ENCODE results near the gene FCGBP. TPM values are rescaled to one million over a fixed set of nuclear protein-coding genes. Genes with fewer than 3 reads are reported as not detected.

The FCGBP gene
- total RNA-seq, 1 experiment from 2014 or later, result 5.7 TPM

- Histone ChIP-seq H2AFZ (ENCODE audit: low read depth, low read length, poor library complexity, severe bottlenecking) (no peak overlapping the region), H3K9me3 (ENCODE audit: control insufficient read depth in 1 of 2, insufficient read depth in 1 of 2, low read depth in 1 of 2, low read length in 2 of 2) (no peaks in the 10 kb centered on the region), H3K4me3 (replicated peaks in 1 of 2; ENCODE audit: low read depth in 1 of 2, low read length in 2 of 2) (no peak overlapping the region), H3K4me1 (ENCODE audit: control insufficient read depth in 1 of 2, insufficient read depth in 2 of 2, low read length in 2 of 2) (peaks cover 0 to 6% of the 10 kb centered on the region in 2 experiments; a peak in 2 of 4 replicates), H3K79me2 (ENCODE audit: insufficient read depth, low read length) (no peaks in the 10 kb centered on the region), H3K27ac (ENCODE audit: low read depth, low read length) (no peak overlapping the region), H3K9ac (ENCODE audit: low read length) (no peak overlapping the region), H3K9me2 (ENCODE audit: insufficient read depth) (no peaks in the 10 kb centered on the region), H4K20me1 (ENCODE audit: insufficient read depth) (no peaks in the 10 kb centered on the region), H3K27me3 (ENCODE audit: insufficient read depth, low read length) (no peaks in the 10 kb centered on the region), H3K36me3 (ENCODE audit: control insufficient read depth in 1 of 2, insufficient read depth in 2 of 2, low read length in 2 of 2) (no peaks in the 10 kb centered on the region), H3K4me2 (ENCODE audit: low read length) (no peak overlapping the region)
- ATAC-seq, result no peak
- intact Hi-C loops (cut with micrococcal nuclease), result no loop called here
- POLR2A ChIA-PET, result no interaction called here
- CTCF ChIA-PET, result no interaction called here
- no peak for TF ChIP-seq YY1 (IDR thresholded peaks at IDR 0.05; ENCODE audit: extremely low read depth, insufficient replicate concordance, low read depth, low read length)
- TF ChIP-seq ZNF274 (IDR thresholded peaks at IDR 0.05; ENCODE audit: low read depth, low read length), result no peak
- TF ChIP-seq CEBPB (IDR thresholded peaks at IDR 0.05; ENCODE audit: low read depth), result no peak
- no peak for TF ChIP-seq POLR2A (IDR thresholded peaks at IDR 0.05; ENCODE audit: borderline replicate concordance, extremely low read depth, insufficient read depth, insufficient read length)
- no TSS peak for BruUV-seq (replicated peaks)
- no peak for DNase-seq (ENCODE audit: low read depth, low spot score)
- RAD21 ChIA-PET (ENCODE audit: low non-redundant PET in 1 of 2, low total read pairs in 2 of 2, uncharacterized antibody in 2 of 2, unreplicated experiment in 2 of 2), result no interaction called here
These were observed 7.4 kb upstream of the FCGBP start for GRCh38 chr19:39941615-39942365.

GRCh38 chr19:39941151-39941550 is 6.7 kb upstream of the FCGBP start:
- ChIA-PET CTCF (no interaction called here), POLR2A (no interaction called here), RAD21 (ENCODE audit: low non-redundant PET in 1 of 2, low total read pairs in 2 of 2, uncharacterized antibody in 2 of 2, unreplicated experiment in 2 of 2) (no interaction called here)
- no TSS peak for BruUV-seq (replicated peaks)
- Histone ChIP-seq H3K79me2 (ENCODE audit: insufficient read depth, low read length) (no peaks in the 10 kb centered on the region), H3K27ac (ENCODE audit: low read depth, low read length) (no peak overlapping the region), H3K9ac (ENCODE audit: low read length) (no peak overlapping the region), H4K20me1 (ENCODE audit: insufficient read depth) (no peaks in the 10 kb centered on the region), H3K27me3 (ENCODE audit: insufficient read depth, low read length) (no peaks in the 10 kb centered on the region), H3K9me3 (ENCODE audit: control insufficient read depth in 1 of 2, insufficient read depth in 1 of 2, low read depth in 1 of 2, low read length in 2 of 2) (no peaks in the 10 kb centered on the region), H3K9me2 (ENCODE audit: insufficient read depth) (no peaks in the 10 kb centered on the region), H3K36me3 (ENCODE audit: control insufficient read depth in 1 of 2, insufficient read depth in 2 of 2, low read length in 2 of 2) (no peaks in the 10 kb centered on the region), H3K4me3 (replicated peaks in 1 of 2; ENCODE audit: low read depth in 1 of 2, low read length in 2 of 2) (no peak overlapping the region), H2AFZ (ENCODE audit: low read depth, low read length, poor library complexity, severe bottlenecking) (no peak overlapping the region), H3K4me1 (ENCODE audit: control insufficient read depth in 1 of 2, insufficient read depth in 2 of 2, low read length in 2 of 2) (peaks cover 0 to 6% of the 10 kb centered on the region in 2 experiments; a peak in 2 of 4 replicates), H3K4me2 (ENCODE audit: low read length) (no peak overlapping the region)
- TF ChIP-seq POLR2A (IDR thresholded peaks at IDR 0.05; ENCODE audit: borderline replicate concordance, extremely low read depth, insufficient read depth, insufficient read length) (no peak), ZNF274 (IDR thresholded peaks at IDR 0.05; ENCODE audit: low read depth, low read length) (no peak), RAD21 (IDR thresholded peaks at IDR 0.05; ENCODE audit: low read depth) (no peak), CEBPB (IDR thresholded peaks at IDR 0.05; ENCODE audit: low read depth) (no peak), REST (IDR thresholded peaks at IDR 0.05; ENCODE audit: low read depth) (no peak), MAX (IDR thresholded peaks at IDR 0.05) (no peak), ZBTB33 (IDR thresholded peaks at IDR 0.05; ENCODE audit: extremely low read depth, insufficient replicate concordance, low read length) (no peak), ATF3 (IDR thresholded peaks at IDR 0.05) (no peak), EZH2 (IDR thresholded peaks at IDR 0.05) (no peak), JUND (IDR thresholded peaks at IDR 0.05) (no peak), SRF (IDR thresholded peaks at IDR 0.05; ENCODE audit: low read depth) (no peak), POLR2AphosphoS5 (IDR thresholded peaks at IDR 0.05; ENCODE audit: low read depth, low read length) (no peak)
- no peak for DNase-seq (ENCODE audit: low read depth, low spot score)
- intact Hi-C loops (cut with micrococcal nuclease), result no loop called here
- ATAC-seq, result no peak

Measured in HCT116 (cell line).